Ascending aorta (tissue), 2 donors: ENCODE results near the gene PPFIBP2. TPM values are rescaled to one million over a fixed set of nuclear protein-coding genes. Genes with fewer than 3 reads are reported as not detected.
"Not testable (repeated sequence)": the region's sequence is repeated elsewhere in the genome, so short reads cannot be mapped to it uniquely, and the experiment has no call there.

Experiments used
- DNase-seq, 2 donors: peaks; one replicate each; pipeline ENCODE4 v3.0.0-alpha.2; 2019; ENCODE audit warnings: low spot score in 2 of 2
- H3K27ac ChIP-seq, 2 donors: fragments of 200-600 bp; sonication (generic); one replicate each; pipeline ENCODE4 v1.5.1; 2016 to 2017; ENCODE audit warnings: mild to moderate bottlenecking in 1 of 2
- H3K27me3 ChIP-seq: fragments of 200-600 bp; sonication (generic); one replicate; pipeline ENCODE4 v1.5.1; 2017
- H3K36me3 ChIP-seq, 2 donors: fragments of 200-600 bp; sonication (generic); one replicate each; pipeline ENCODE4 v1.5.1; 2016
- H3K4me1 ChIP-seq, 2 donors: fragments of 200-600 bp; sonication (generic); one replicate each; pipeline ENCODE4 v1.5.1; 2016 to 2017; ENCODE audit warnings: mild to moderate bottlenecking in 1 of 2
- H3K4me3 ChIP-seq, 2 donors: fragments of 200-600 bp; sonication (generic); one replicate each; pipeline ENCODE4 v1.5.1; 2016 to 2017; ENCODE audit warnings: mild to moderate bottlenecking in 1 of 2
- H3K9me3 ChIP-seq, 2 donors: fragments of 200-600 bp; sonication (generic); one replicate each; pipeline ENCODE4 v1.5.1; 2016
- intact Hi-C: fragments of 100-400 bp; cut with DNase I; formaldehyde crosslinking; loops from one replicate; pipeline ENCODE4 v1.15.1; 2023
- total RNA-seq: library from RNA; depleted of rRNA; stranded (reverse); fragments of >200 nt; gene quantifications from one replicate; pipeline ENCODE4 v1.1.0, GENCODE V29; 2016
- TF ChIP-seq, protein P1 (sequence below), 3 experiments: fragments of 200-600 bp in 2 of 3; fragments of 450-650 bp in 1 of 3; sonication (generic) in 2 of 3; IDR thresholded peaks; one replicate each; pipeline ENCODE4 v1.5.1; 2016 to 2019; ENCODE audit warnings: antibody characterized with exemption in 3 of 3, mild to moderate bottlenecking in 1 of 3, moderate library complexity in 1 of 3

PPFIBP2 gene
- total RNA-seq, 1 donor from 2014 or later: 4.2 TPM

DNA sequence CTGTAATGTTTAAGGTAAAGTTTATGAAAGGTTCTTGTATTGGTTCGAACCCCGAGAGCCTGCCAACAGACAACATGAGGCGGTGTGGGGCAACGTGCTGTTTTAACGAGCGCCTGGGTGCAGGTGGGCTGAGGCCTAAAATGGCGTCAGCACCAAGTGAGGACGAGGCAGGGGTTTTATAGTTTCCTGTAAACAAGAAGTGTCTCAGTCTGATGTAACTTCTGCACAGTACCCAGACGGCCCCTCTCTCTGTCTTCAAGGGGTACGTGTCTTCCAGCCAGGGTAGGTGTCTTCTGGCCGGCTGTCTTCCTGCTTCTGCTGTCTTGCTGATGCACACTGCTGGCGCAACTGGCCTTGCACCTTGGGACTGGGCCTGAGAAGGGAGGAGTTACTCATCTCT, 2.7 kb downstream of the PPFIBP2 start:
- Histone ChIP-seq H3K4me1 (peaks cover 0 to 19% of the 10 kb centered on the region in 2 donors), H3K27ac (no peak overlapping the region), H3K4me3 (no peak overlapping the region), H3K27me3 (no peaks in the 10 kb centered on the region), H3K36me3 (no peaks in the 10 kb centered on the region), H3K9me3 (no peaks in the 10 kb centered on the region)
- TF ChIP-seq, protein P1, sequence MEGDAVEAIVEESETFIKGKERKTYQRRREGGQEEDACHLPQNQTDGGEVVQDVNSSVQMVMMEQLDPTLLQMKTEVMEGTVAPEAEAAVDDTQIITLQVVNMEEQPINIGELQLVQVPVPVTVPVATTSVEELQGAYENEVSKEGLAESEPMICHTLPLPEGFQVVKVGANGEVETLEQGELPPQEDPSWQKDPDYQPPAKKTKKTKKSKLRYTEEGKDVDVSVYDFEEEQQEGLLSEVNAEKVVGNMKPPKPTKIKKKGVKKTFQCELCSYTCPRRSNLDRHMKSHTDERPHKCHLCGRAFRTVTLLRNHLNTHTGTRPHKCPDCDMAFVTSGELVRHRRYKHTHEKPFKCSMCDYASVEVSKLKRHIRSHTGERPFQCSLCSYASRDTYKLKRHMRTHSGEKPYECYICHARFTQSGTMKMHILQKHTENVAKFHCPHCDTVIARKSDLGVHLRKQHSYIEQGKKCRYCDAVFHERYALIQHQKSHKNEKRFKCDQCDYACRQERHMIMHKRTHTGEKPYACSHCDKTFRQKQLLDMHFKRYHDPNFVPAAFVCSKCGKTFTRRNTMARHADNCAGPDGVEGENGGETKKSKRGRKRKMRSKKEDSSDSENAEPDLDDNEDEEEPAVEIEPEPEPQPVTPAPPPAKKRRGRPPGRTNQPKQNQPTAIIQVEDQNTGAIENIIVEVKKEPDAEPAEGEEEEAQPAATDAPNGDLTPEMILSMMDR (IDR thresholded peaks at IDR 0.05): no peak
- no peak for DNase-seq
- intact Hi-C loops: loop anchor here (10.0 kb wide), 2 partner anchors 1282 to 1822 kb away; partner anchors contain the start of genes CNGA4 and FHIP1B

DNA sequence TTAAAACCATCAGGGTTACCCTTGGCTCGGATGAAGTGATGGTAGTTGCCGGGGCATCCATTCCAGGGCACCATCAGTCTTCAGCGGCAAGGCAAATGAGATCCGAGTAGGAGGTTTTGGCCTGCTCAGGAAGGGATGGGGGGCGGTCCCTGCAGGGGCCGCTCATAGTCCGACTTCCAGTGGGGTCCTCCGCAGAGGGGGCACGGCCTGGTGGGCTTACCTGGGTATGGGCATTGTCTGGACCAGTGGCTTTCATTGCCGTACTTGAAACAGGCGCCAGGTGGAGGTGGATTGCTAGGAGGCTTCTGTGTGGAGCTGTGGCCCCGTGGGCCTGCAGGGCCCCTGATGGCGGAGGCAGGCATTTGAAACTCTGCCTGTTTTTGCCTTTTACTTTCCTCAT, 3.9 kb downstream of the PPFIBP2 start:
- H3K36me3 ChIP-seq, H3K27ac ChIP-seq, H3K4me1 ChIP-seq, H3K27me3 ChIP-seq, DNase-seq, H3K9me3 ChIP-seq, H3K4me3 ChIP-seq: not testable (repeated sequence)
- intact Hi-C loops: loop anchor here (10.0 kb wide), 2 partner anchors 1283 to 1823 kb away; partner anchors contain the start of genes CNGA4 and FHIP1B

DNA sequence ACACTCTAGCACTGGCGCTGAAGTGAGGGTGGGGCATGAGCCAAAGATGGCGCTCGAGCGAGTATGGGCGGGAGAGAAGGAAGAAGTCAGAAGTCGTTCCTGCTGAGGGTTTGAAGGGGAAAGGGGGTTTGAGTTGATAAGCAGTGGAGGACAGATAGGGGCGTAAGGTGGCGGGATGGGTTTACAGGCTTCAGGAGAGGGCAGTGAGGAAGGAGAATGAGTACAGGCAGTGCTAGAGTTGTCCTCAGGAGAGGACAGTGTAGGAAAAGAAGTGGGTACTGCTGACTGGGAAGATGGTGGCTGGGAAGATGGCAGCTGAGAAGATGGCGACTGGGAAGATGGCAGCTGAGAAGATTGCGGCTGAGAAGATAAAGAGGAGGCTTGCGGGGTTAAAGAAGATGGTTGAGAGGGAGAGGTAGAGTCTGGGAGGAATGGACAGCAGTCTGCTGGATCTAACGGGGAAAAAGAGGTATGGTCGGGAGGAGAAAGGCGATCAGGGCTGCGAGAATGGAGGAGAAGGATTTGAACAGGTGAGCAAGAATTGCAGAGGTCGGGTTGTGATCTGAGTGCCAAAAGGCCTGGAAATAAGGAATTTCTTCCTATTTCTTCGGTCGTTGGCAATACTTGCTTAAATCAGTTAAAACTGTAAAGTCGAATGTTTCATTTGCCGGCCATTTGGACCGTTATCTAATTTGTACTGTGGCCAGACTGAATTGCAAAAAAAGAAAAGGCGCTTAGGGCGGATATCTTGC, 5.2 kb downstream of the PPFIBP2 start:
- no peaks in the 10 kb centered on the region for H3K9me3 ChIP-seq
- peaks cover 2 to 5% of the 10 kb centered on the region in 2 donors for H3K4me1 ChIP-seq
- intact Hi-C loops: loop anchor here (10.0 kb wide), 2 partner anchors 1284 to 1824 kb away; partner anchors contain the start of genes CNGA4 and FHIP1B
- no peaks in the 10 kb centered on the region for H3K27me3 ChIP-seq
- no peak overlapping the region for H3K4me3 ChIP-seq
- DNase-seq: no peak
- no peaks in the 10 kb centered on the region for H3K36me3 ChIP-seq
- TF ChIP-seq, protein P1 (IDR thresholded peaks at IDR 0.05): no peak
- no peak overlapping the region for H3K27ac ChIP-seq

DNA sequence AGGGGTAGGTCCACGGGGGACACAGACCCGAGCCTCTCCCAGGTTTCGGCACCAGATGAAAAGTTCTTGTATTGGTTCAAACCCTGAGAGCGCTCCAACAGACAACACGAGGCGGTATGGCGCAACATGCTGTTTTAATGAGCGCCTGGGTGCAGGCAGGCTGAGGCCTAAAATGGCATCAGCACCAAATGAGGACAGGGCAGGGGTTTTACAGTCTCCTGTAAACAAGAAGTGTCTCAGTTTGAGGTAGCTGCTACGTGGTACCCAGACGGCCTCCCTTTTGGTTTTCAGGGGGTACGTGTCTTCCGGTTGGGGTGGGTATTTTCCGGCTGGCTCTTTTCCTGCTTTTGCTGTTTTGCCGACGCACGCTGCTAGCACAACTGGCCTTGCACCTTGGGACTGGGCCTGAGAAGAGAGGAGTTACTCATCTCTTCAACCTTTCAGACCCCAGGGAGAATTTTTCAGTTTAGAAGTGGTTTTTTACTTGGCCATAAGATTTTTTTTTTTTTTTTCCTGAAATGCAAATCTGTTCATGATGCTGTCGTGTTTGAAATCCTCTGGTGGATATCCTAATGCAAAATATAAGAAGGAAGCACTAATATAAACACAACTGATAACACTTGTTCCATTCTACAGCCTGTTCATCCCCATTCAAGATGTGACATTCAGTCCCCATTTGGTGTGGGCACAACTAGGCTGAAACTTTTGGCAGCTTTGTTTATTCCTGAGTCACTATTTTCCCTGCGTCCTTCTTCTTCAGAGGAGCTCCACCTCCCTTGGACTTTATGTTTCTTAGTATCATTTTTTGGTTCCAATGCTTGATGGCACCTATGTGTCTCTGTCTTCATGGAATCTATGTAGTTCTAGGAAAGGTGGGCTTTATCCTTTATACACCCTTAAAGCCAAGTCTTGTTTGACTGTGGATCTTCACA, 6.5 kb downstream of the PPFIBP2 start:
- Histone ChIP-seq H3K9me3 (no peaks in the 10 kb centered on the region), H3K4me3 (no peak overlapping the region), H3K27ac (peak overlapping the region in 1 of 2 donors; percentile 57), H3K27me3 (no peaks in the 10 kb centered on the region), H3K4me1 (peaks cover 0 to 2% of the 10 kb centered on the region in 2 donors), H3K36me3 (no peaks in the 10 kb centered on the region)
- intact Hi-C loops: no loop called here
- TF ChIP-seq, protein P1 (IDR thresholded peaks at IDR 0.05): no peak
- no peak for DNase-seq

DNA sequence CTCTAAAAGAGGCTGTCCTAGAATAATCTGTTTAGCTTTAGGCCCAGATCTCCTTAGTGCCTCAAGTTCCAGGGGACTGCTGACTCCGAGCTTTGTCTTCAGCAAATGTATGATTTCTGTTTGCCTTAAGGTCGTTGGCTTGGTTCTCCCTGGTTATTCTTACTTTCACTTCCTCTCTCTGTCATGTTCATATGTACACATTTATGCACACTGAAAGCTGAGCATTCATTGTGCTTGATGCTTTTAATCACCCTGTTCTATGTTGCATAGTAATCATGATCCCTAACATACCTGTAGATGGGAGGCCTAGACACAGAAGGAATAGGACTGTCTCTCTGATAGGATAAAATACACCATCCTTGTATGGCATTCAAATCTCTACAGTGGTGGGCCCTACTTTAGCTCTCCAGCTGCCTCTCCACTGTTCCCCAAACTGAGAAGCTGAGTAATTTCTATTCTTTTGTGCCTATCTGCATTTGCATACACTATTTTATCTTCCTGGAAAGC, 7.2 kb downstream of the PPFIBP2 start:
- Histone ChIP-seq H3K9me3 (no peaks in the 10 kb centered on the region), H3K36me3 (no peaks in the 10 kb centered on the region), H3K4me3 (no peak overlapping the region), H3K4me1 (peaks cover 0 to 2% of the 10 kb centered on the region in 2 donors), H3K27me3 (no peaks in the 10 kb centered on the region), H3K27ac (peak overlapping the region in 1 of 2 donors; percentile 57)
- TF ChIP-seq, protein P1 (IDR thresholded peaks at IDR 0.05): no peak
- no peak for DNase-seq
- intact Hi-C loops: no loop called here
